Measurements from ENCODE around the gene MED13L.
"Not testable (repeated sequence)": the region's sequence is repeated elsewhere in the genome, so short reads cannot be mapped to it uniquely, and the experiment has no call there.

Gene MED13L

DNA sequence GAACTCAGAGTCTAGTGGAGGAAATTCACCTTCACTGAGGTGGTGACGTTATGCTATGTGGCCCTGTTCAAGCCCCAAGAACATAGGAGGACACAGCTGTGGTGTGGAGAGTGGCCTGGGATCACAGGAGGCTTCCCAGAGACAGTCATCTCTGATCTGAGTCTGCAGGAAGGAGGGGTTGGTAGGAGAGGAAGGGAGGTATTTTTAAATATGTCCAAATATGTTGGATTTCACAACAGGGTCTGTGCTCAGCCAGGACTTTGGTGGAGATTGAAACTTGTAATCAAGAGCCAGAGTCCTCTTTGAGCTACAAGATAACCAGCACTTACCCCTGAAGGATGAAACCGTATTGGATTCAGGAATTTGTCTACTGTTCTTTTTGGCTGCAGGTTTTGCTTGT lies 26.4 kb upstream of the MED13L start:
- DNase-seq (ENCODE audit: low read depth, low spot score), result no peak

DNA sequence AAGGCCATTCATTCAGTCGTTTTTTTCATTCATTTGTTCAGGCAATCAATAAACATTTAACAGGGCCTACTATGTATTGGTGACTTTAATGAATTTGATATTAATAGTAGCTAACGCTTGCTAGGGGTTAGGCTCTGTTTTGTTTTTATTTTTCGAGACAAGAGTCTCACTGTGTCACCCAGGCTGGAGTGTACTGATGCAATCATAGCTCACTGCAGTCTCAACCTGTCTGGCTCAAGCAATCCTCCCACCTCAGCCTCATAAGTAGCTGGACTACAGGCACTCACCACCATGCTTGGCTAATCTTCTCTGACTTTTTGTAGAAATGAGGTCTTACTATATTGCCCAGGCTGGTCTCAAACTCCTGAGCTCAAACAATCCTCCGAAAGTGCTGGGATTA lies 25.6 kb upstream of the MED13L start:
- DNase-seq (ENCODE audit: low read depth, low spot score), result no peak

DNA sequence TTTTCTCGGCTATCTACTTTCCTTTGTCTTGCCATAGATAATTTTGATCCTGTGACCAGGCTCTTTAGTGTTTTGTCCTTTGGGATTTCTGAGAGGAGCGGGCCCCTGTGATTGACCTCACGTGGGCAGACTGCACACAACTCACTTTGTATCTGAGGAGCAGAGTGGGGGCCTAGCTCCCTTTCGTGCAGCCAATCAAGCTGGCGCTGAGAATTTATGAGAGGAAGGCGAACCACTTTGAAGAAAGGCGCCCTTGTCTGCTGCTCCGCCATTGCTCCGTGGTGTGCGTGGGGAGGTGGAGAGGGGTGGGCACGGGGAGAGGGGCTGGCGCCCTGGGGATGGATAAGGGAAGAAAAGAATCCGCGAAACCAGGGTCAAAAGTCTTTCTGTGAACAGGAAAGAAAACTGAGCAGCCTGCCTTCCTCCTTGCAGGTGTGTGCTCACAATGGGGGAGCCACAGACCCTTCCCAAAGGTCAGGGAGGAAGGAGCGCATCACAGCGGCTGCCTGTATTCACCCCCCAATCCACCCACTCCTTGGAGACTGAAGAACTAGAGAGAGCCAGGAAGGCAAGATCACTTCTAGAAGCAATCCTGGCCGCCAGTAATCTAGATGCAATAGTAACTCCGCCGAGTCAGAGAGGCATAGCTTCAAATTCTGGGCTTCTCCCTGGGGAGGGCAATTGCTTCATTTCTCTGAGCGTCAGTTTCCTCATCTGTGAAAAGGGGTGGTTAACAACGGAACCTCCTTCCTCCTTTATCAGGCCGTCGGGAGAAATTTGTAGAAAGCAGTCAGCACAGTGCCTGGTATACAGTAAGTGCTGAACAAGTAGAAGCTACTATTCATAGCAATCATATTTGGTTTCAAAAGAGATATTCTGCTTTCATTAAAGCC lies 24.9 kb upstream of the MED13L start:
- no peak for DNase-seq (ENCODE audit: low read depth, low spot score)

DNA sequence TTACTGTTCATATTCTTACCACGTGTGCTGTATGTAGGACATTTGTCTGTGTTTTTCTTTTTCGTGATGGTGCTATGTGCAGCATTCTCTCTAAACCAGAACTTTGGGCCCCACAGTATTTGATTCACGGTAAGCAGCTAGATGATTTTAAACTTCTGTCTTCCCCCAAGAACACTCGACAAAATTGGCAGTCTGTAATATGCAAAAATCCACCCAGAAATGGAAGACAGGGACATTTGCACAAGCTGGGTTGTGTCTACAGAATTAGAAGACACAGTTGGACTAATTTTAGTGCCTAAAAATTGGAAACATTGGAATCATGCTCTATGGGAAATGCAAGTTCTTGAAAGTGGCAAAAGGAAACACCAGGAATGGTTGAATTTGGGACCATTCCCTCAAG lies 24.1 kb upstream of the MED13L start:
- DNase-seq (ENCODE audit: low read depth, low spot score), result no peak

DNA sequence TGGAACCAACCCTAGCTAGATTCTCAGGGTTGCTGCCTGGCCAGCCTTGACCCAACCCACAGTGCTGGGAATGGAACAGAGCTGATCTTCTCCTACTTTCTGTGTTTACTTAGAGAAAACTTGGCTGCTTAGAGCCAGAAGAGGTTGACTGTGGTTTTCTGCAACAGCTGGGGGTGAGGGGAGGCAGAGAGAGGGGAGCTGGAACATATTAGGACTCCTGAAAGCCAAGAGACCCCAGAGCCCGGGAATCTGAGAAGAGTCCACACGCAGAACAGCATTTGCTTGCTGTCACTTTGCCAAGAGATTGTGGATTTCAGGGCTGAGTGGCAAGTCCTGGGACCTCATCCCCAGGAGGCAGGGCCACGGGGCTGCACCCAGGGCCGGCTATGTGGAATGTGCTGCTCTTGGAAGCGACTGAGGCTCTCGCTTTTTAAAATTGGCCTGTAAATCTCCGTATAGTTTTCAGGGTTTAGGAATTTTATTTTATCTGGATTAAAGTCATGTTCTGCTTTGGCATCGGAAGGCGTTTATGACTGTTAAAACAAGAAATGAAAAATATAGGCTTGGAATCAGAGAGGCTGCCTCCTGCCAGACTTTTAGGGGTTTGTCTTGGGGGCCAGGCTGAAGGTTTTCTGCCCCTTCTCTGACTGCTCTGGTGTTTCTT lies 22.3 kb upstream of the MED13L start:
- DNase-seq (ENCODE audit: low read depth, low spot score), result peak; percentile 59

DNA sequence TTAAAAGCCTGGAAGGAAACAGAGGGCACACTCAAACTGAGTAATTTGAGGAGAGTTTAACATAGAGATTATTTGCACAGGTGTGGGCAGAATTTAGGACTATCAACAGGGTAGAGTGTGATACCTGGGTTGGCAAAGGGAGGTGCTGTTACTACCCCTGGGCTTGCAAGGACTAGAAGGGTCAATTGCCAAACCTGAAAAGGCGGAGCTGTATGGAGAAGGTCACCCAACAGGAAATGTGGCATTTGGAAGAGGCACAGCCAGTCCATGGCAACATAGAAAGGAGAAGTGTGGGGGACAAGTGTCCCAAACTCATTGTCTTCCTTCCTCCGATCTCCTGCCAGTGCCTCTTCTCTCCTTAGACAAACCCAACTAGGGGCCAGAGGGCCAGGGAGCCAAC lies 21.6 kb upstream of the MED13L start:
- no peak for DNase-seq (ENCODE audit: low read depth, low spot score)

DNA sequence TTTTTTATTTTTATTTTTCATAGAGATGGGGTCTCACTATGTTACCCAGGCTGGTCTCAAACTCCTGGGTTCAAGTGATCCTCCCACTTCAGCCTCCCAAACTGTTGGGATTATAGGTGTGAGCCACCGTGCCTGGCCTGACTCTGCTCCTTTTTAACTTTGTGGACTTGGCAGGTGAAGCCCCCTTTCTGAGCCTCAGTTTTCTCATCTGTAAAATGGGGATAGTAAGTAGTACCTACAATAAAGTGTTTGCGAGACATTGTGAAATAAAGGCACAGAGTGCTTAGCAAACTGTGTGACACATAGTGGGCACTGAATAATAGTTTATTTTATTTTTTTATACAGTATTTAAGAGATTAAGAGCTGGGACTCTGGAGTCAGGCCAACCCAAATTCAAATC lies 21.1 kb upstream of the MED13L start:
- no peak for DNase-seq (ENCODE audit: low read depth, low spot score)

DNA sequence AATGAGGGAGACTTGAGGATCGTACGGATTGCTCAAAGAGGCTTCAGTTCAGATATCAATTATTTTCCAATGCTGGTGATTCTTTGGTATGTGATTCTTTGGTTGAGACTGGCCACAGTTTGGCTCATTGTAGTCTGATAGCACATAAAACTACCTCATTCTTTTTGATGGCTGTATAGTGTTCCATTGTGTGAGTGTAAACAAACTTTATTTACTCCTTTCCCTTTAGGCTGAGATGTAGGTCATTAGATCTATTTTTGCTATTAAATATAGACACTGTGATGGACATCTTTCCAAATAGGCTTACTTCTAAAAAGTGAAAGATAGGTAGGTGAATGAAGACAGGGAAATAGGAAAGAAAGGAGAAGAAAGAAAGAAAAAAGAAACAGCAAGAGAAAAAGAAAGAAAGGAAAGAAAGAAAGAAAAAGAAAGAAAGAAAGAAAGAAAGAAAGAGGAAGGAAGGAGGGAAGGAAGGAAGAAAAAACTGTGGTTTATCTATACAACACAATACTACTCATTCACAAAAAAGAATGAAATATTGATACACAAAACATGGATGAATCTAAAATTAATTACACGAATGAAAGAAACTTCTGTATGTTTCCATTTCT lies 19.8 kb upstream of the MED13L start:
- no peak for DNase-seq (ENCODE audit: low read depth, low spot score)

DNA sequence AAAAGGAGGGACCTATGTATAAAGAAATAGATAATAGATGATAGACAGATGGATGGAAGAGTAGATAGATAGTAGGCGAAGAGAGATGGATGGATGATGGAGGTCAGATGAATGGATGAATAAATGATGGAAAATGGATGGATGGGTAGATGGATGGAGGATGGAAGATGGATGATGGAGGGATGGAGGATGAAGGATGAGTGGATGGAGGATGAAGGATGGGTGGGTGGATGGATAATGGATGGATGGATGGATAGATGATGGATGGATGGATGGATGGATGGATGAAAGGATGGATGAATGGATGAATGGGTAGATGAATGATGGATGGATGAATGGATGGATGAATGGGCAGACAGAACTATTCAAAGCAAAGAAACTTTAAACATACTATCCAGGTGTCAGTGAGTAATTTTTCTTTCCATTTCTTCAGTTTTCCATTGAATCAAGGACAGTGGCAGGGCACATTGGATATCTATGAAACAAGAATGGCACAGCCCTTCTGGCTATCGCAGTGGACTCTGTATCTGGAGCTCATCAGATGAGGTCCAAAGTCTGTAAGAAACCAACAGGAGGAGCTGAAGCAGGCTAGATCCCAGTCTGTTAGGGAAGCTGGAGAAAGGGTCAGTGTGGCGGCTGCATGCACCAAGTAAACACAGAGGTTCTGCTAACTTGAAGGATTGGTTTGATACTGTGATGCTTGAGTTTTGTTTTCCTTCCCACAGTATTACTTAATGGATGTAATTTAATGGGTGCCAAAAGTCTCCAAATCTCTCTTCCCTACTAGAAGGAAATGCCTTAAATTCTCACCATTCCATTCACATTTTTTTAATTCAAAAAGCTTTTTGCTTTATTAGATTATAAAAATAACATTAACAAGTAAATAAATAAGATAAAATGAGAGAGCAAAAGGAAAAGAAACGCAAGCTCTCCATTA lies 18.1 kb upstream of the MED13L start:
- peak; percentile 20 for DNase-seq (ENCODE audit: low read depth, low spot score)

DNA sequence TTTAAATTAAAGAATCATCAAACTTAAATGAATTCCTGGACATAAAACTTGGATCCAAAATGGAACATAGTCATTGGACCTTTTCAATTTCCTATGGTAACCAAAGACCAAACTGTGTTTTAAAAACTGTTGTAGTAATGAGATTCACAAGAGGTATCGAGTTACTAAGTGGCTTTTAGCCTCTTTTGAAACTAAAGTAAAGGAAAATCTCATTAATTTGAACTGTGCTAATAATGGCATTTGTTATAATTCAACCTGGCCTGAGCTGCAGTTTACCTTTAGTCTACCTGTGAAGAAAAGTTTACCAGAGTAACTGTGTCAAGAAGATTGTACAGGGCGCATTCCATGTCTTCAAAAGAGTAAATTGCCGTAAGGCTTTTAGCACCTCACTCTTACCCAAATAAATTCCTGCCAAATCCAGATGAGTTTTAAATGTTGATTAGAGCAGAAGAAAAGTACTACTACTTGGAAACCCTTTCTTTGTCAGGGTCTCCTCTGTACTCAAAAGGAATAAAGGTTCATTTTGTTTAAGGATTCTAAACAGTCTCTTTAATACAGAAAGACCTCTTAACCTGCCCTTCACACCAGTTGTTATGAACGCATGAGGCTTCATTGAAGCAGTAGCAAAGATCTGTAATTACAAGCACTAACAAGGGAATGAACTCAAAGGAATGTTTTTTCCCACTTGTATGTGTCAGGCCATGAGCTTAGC lies 17.1 kb upstream of the MED13L start:
- no peak for DNase-seq (ENCODE audit: low read depth, low spot score)

DNA sequence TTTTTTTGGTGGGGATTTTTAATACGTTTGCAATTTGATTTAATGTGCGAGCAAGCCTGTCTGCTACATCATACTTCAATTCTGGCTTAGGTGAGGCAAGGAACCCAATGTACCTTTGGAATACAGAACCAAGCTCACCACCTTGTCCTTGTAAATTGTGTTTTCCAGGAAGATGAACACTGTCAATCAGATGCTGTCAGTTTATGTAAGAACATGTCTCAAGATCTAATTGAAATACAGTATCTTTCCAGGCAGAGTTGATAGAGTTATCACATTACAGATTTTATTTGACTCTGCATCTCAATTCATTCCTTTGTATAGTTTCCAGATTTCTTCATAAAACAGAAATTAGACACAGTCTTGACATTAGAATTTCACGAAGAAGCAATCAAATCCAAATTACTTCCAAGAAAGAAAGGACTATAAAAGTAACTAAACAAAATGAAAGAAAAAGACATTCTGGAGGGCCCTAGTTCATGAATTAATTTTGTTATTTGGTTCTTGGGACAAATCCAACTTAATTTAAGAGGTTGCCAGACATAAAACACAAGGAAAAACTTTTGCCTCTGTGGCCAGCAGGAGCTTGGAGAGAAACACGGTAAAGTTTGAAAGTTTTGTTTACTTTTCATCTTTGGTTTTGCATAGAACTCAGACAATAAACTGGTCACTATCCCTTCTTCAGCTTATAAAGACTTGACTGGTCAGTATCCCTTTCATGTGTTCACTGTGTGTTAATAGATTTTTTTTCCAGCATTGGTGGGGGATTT lies 16.4 kb upstream of the MED13L start:
- DNase-seq (ENCODE audit: low read depth, low spot score), result peak; percentile 32

DNA sequence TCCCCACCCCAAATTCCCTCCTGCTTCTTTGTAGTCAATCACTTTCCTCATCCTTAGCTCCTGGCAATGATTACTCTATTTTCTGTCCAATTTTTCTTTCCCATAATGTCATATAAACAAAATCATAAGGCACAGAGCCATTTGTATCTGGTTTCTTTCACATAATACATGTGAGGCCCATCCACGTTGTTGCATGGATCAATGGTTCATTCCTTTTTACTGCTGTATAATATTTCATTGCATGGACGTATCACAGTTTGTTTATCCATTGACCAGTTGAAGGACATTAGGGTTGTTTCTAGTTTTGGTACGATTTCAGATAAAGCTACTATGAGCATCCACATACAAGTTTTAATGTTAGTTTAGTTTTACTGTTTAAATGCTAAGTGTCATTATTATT lies 13.7 kb upstream of the MED13L start:
- no peak for DNase-seq (ENCODE audit: low read depth, low spot score)

DNA sequence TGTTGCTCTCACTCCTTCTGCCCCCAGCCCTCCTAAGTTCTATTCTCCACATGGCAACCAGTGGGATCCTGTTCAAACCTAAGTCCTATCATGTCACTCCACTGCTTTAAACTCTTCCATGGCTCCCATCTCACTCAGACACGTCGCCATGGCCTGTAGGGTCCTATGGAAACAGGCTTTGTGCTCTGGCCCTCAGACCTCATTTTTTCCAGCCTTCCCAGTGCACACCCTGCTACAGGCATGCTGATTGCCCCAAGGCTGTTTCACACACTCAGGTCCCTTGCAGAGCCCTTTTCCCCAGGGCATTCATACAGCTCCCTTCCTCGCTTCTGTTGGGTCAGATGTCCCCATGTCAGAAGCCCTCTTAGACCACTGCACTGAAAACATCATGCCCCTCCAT lies 11.2 kb upstream of the MED13L start:
- DNase-seq (ENCODE audit: low read depth, low spot score), result no peak

DNA sequence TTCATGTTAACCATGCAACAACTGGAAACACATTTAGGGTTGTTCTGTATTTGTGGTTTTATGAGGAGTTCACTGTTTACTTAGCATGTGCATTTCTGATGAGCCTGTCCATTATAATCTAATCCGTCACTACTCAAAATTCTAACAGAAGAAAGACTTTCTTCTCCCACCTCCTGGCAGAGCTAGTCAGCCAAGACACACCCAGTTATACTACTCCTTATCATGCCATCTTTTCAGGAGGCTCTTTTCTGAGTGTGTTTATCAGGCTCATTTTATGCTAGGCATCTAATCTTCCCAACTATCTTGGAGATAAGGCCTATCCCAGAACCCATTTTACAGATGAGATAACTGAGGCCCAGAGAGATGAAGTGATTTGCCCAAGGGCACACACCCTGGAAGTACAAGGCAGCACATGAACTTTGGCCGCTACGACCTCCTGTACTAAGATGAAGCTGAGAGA lies 10.4 kb upstream of the MED13L start:
- no peak for DNase-seq (ENCODE audit: low read depth, low spot score)

DNA sequence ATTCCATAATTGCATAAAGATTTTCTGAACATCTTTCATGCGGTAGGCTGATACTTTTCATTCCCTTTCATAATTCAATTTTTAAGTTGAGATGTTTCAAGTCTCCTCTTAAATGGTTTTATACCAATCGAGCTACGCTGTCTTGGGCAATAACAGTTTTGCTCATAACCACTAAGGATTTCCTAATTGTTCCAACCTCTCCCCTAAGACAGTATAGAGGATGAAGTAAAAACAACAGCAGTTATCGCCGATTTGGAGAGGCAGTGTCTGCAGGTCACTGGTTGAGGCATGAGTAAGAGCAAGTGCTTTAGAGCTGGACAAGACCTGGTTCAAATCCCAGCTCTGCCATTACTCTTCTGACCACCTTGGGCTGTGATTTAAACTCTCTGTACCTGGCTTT lies 6.9 kb upstream of the MED13L start:
- DNase-seq (ENCODE audit: low read depth, low spot score), result no peak

DNA sequence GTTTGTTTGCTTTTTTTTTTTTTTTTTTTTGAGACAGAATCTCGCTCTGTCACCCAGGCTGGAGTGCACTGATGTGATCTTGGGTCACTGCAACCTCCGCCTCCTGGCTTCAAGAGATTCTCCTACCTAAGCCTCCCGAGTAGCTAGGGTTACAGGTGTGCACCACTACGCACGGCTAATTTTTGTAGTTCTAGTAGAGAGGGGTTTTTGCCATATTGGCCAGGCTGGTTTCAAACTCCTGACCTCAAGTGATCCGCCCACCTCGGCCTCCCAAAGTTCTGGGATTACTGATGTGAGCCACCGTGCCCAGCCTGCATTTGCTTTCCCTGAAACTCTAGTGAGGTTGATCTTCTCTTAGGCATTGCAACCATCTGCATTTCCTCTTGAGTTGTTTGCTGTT lies 6.4 kb upstream of the MED13L start:
- DNase-seq (ENCODE audit: low read depth, low spot score), result not testable (repeated sequence)

DNA sequence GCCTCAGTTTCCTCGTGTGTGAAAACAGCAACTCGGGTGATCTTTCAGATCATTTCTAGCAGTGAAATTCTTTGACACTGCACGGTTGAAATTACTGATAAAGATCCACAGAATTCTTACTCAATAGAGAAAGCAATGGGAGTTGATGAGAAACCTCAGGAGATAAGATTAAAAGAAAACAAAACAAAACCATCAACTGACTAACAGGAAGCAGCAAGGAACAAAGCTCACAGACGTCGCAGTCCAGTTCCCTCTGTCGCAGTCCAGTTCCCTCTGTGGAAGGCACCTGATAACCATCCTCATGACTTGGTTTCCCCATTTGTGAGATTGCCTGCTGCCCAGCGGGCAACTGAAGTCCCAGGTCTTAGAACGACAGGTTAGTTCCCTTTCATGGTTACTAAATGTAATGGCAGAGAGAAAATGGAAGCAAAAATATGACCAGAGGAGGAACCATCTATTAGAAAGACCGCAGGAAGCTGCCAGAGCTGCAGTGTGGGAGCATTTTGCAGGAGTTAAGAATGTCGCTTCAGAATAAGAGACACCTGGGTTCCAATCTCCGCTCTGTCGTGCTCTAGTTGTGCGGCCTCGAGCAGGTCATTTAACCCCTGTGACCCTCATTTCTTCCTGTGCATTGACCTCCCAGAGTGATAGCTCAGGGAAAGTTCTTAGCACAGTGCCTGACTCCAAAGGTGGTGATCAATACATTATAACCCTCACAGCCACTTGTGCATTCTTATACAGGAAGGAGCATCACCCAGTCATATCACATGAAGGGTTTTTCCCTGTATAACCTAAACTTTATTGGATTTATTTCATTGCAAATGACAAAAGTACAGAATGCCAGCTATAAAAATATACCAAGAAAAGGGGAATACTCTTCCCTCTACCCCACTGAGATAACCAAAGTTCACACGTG lies 5.1 kb upstream of the MED13L start:
- DNase-seq (ENCODE audit: low read depth, low spot score), result no peak

DNA sequence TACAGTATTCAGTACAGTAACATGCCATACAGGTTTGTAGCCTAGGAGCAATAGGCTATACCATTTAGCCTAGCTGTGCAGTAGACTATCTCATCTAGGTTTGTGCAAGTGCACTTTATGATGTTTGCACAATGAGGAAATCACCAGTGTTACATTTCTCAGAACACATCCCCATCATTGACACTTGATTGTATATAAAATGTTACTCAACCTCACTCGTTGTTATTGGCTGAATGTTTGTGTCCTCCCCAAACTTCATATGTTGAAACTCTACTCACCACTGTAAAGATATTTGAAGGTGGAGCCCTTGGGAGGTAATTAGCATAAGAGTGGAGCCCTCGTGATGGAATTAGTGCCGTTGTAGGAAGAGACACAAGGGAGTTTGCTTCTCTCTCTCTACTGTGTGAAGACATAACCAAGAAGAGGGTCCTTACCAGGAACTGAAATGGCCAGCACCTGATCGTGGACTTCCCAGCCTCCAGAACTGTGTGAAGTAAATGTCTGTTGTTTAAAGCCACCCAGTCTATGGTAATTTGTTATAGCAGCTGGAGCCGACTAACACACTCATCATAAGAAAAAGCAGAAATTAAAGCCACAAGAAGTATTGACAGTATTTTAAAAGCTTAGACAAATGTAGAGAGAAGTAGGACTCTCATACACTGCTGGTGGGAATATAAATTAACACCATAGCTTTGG lies 3.2 kb upstream of the MED13L start:
- DNase-seq (ENCODE audit: low read depth, low spot score), result no peak

DNA sequence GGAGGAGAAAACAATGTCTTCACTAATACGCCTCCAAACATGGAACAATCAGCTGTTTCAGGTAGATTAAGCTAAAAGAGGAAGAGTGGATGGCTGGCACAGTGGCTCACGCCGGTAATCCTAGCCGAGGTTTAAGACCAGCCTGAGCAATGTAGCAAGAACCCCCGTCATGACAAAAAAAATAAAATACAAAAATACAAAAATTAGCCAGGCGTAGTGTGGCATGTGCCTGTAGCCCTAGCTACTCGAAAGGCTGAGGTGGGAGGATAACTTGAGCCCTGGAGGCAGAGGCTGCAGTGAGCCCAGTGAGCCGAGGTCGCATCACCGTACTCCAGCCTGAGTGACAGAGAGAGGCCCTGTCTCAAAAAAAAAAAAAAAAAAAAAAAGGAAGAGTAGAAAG lies 1.2 kb upstream of the MED13L start:
- DNase-seq (ENCODE audit: low read depth, low spot score), result no peak
